Dermis microvascular lymphatic vessel endothelial cell (primary cell): ENCODE results near the gene SURF2. TPM values are rescaled to one million over a fixed set of nuclear protein-coding genes. Genes with fewer than 3 reads are reported as not detected.
"Not testable (repeated sequence)": the region's sequence is repeated elsewhere in the genome, so short reads cannot be mapped to it uniquely, and the experiment has no call there.

Experiments used
- DNase-seq, 2 donors: peaks; one replicate each; pipeline versions ENCODE4 v3.0.0 to v3.0.0-alpha.2; 2010; ENCODE audit warnings: low read depth in 2 of 2
- total RNA-seq: library from RNA; depleted of rRNA; stranded (reverse); fragments of >200 nt; gene quantifications from 2 replicates; pipeline ENCODE4 v1.2.1, GENCODE V29; 2014

The SURF2 gene
- total RNA-seq, result 9.6 and 15.3 TPM in 2 replicates

- DNase-seq, result peak in 1 of 2 donors; percentile 67
These were observed at the start of gene SURF2, which contains the start of gene SURF1 for GRCh38 chr9:133356391-133357091. Gene SURF2, plus strand, starts transcription at chr9:133356550. Its CDS starts 43 bp downstream, at chr9:133356593. Gene SURF1, minus strand, starts transcription at chr9:133356487. Its CDS starts 34 bp downstream, at chr9:133356453.

- no peak for DNase-seq
These were observed 49.0 kb upstream of the SURF2 start for GRCh38 chr9:133307301-133307700.

GRCh38 chr9:133309608-133310007 is 46.7 kb upstream of the SURF2 start:
- no peak for DNase-seq

DNA sequence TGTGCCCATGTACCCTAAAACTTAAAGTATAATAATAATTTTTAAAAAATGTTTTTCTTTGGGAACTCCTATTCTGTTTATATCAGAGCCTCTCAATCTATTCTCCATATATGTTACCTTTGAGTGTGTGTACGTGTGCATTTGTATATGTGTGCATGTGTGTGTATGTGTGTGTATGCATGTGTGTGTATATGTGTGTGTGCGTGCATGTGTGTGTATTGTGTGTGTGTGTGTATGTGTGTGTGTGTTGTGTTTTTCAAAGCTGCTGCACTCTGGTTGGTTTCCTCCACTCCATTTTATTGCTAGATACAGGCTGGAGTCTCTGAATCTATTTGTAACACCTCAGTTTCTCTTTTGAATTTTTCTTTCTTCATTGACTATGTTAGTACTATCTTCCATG is 40.4 kb upstream of the SURF2 start:
- no peak for DNase-seq

DNA sequence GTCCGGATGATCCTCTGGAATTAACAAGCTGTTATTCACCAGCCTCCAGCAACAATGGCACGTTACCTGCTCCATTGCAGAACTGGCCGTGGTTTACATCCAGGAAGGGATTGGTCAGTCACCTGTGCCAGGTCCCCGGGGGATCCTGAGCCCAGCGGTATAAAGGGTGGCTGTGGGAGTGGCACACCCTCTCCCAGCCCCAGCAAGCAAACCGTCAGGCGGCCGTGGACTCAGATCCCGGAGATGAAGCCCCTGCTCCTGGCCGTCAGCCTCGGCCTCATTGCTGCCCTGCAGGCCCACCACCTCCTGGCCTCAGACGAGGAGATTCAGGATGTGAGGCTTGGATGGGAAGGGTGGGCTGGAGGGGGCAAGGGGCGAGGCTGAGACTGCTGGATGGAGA is 38.8 kb upstream of the SURF2 start:
- DNase-seq, result not testable (repeated sequence)

DNA sequence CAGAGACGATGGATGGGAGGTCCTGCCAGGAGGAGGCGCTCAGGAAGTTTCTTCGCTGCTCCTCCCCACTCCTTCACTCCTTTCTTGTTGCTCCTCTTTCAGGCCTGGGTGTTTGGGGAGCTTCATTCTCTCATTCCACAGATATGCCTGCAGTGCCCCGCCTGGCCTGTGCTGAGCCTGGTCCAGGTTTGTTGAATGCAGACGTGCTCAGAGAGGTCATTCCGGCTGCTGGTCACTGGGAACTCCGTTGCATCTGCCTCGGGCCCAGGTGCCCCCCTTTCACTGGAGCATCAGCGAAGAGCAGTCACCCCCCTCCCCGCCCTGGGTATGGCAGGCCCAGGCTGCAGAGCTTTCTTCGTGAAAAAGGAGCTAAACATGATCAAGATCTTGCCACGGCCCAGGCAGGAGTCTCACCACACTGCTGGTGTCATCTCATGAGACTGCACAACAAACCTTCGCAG is 35.9 kb upstream of the SURF2 start:
- DNase-seq, result no peak

- no peak for DNase-seq
These were observed 34.9 kb upstream of the SURF2 start for GRCh38 chr9:133321411-133321935.

DNA sequence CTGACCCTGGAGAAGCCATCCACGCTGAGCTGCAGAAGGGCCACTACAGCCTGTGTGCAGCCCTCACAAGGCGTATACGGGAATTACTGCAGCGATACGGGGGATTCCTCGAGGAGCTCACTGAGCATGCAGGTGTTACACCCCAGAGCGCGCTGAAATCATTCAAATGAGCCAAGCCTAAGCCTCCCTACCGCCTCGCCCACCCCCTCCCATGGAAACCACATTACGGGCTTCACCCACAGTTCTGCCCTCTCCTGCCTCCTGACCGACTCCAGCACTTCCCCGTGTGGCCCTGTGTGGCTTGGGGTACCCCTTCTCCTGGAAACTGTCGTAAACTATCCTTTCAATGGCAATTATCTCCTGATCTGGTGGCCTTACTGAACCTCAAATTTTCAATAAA is 33.6 kb upstream of the SURF2 start:
- no peak for DNase-seq

DNA sequence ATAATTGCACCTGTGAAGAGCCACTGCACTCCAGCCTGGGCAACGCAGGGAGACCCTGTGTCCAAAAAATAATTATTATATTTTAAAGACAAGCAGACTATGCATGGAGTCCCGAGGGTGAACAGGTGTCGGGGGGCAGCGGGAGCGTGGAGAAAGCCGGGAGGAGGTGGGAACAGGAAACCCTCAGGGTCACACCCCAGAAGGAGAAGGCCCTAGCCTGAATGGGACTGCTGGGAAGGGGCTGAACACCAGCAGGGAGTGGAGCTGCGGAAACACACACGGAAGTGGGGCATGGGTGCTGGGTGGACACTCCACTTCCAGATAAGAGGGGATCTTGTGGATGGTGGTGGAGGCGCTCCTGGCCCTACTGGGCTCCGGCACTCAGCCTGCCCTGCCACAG is 33.1 kb upstream of the SURF2 start:
- no peak for DNase-seq

DNA sequence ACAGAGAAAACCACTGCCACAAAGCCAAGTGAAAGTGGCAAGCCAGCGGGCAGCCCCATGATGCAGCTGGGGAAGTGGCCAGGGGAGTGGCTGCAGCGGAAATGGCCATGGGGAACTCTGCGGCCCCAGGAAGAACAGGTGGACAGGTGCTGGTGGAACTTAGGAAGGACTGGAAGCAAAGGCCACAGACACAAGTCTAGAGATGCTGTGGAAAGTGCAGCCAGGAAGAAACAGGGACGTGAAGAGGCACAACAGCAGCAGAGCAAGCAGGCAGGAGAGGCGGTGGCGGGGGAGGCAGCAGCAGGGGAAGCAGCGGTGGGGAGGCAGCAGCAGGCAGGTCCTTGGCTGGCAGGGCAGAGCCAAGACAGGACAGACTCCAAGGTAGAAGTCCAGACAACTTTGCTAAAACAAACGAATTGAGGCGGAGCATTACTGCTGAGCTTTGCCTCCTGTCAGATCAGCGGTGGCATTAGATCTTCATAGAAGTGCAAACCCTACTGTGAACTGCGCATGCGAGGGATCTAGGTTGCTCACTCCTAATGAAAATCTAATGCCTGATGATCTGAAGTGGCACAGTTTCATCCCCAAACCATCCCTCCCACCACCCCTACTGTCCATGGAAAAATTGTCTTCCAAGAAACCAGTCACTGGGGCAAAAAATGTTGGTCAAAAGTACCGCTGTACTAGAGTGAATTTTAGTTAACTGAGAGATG is 32.2 kb upstream of the SURF2 start:
- no peak for DNase-seq

DNA sequence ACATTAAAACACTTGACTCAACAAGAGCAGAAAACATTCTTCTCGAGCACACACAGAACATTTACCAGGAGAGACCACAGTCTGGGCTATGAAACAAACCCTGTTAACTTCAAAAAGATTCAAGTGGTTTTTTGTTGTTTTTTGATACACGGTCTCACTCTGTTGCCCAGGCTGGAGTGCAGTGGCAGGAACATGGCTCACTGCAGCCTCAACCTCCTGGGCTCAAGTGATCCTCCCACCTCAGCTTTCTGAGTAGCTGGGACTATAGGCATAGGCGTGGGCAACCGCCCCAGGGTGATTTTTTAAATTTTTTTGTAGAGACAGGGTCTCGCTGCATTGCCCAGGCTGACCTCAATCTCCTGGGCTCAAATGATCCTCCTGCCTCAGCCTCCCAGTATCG is 29.3 kb upstream of the SURF2 start:
- not testable (repeated sequence) for DNase-seq

GRCh38 chr9:133327834-133328484 is 28.4 kb upstream of the SURF2 start:
- DNase-seq, result no peak

- peak in 1 of 2 donors; percentile 23 for DNase-seq
These were observed 26.8 kb upstream of the SURF2 start for GRCh38 chr9:133329306-133330156.

DNA sequence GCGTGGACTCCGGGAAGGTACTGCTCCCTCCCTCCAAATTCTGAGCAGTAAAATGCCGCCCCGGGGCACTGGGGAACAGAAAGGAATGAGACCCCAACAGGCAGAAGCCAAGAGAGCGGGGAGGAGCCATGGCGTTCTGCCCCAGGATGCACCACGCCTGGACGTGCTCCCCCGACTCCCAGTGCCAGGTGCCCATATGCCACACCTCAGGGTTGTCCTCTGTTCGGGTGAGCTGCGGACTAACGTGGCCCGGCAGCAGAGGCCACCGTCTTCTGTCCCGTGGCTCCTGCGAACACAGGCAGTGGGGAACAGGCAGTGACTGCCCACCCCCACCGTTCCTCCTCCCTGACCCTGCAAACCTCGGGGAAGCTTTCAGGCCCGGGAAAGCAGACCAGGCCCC is 25.1 kb upstream of the SURF2 start:
- no peak for DNase-seq

GRCh38 chr9:133331641-133332380 is 24.5 kb upstream of the SURF2 start:
- DNase-seq, result no peak

DNA sequence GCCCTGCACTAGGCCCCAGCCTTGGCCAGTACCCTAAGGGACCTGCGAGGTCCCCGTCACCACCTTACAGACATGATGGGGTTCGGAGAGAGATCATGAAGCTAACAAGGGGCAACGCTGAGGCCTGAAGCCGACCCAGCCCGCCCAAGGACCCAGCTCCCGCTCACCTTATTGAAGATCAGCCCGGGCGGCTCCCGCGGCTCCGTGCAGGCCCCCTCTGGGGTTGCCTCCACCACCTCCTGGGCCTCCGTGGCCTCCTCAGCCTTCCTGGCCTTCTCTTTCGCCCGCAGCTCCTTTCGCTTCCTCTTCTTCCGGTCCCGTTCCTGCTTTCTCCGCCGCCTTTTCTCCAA is 24.0 kb upstream of the SURF2 start:
- DNase-seq, result no peak

GRCh38 chr9:133333011-133333410 is 23.3 kb upstream of the SURF2 start:
- DNase-seq, result no peak

DNA sequence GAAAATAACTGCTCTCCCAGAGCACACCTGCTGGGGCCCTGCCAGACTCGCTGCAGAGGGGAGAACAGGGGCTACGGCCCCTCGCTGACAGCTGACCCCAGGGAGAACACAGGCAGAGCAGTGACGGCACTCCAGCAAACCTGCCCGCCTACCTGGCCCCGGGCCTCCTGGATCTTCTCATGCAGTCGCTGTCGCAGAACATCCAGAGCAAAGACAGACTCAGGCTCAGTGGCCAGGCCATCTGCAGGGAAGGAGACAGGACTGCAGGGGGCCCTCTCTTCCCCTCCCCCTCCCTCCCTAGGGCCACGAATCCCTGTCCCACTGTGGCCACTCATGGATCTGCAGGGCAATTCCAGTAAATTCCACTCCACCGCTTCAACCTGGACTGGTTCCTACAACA is 22.8 kb upstream of the SURF2 start:
- DNase-seq, result no peak

- no peak for DNase-seq
These were observed 22.2 kb upstream of the SURF2 start for GRCh38 chr9:133334161-133334560.

DNA sequence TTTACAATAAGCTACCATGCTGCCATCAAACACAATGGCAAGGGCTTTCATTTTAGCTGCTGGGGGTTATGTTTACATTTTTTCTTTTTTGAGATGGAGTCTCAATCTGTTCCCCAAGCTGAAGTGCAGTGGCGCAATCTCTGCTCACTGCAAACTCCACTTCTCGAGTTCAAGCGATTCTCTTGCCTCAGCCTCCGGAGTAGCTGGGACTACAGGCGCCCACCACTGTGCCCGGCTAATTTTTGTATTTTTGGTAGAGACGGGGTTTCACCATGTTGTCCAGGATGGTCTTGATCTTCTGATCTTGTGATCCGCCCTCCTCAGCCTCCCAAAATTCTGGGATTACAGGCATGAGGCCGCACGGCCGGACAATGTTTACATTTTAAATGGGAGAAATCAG is 21.5 kb upstream of the SURF2 start:
- DNase-seq, result not testable (repeated sequence)
